ENCODE results near the gene ITPRID2.

- TF ChIP-seq TAF1 (IDR thresholded peaks at IDR 0.05; ENCODE audit: borderline replicate concordance, low read depth, low read length) = no peak
- TF ChIP-seq USF1 (IDR thresholded peaks at IDR 0.05; ENCODE audit: borderline replicate concordance, extremely low read length, insufficient read depth, low read depth, low read length) = no peak
- no peak for TF ChIP-seq BMI1 (IDR thresholded peaks at IDR 0.05; ENCODE audit: borderline replicate concordance)
- TF ChIP-seq, protein P1, sequence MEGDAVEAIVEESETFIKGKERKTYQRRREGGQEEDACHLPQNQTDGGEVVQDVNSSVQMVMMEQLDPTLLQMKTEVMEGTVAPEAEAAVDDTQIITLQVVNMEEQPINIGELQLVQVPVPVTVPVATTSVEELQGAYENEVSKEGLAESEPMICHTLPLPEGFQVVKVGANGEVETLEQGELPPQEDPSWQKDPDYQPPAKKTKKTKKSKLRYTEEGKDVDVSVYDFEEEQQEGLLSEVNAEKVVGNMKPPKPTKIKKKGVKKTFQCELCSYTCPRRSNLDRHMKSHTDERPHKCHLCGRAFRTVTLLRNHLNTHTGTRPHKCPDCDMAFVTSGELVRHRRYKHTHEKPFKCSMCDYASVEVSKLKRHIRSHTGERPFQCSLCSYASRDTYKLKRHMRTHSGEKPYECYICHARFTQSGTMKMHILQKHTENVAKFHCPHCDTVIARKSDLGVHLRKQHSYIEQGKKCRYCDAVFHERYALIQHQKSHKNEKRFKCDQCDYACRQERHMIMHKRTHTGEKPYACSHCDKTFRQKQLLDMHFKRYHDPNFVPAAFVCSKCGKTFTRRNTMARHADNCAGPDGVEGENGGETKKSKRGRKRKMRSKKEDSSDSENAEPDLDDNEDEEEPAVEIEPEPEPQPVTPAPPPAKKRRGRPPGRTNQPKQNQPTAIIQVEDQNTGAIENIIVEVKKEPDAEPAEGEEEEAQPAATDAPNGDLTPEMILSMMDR (IDR thresholded peaks at IDR 0.05 in 2 of 3, conservative IDR thresholded peaks at IDR 0.05 in 1 of 3; ENCODE audit: control insufficient read depth in 2 of 3, extremely low read depth in 1 of 3, insufficient read depth in 1 of 3, low read depth in 3 of 3, low read length in 3 of 3) = no peak
Observed at GRCh38 chr2:181846399-181847197, 44.9 kb upstream of the ITPRID2 start.
